H1 (cell line): ENCODE results near the gene VHLL. TPM values are rescaled to one million over a fixed set of nuclear protein-coding genes. Genes with fewer than 3 reads are reported as not detected.

ENCODE experiments used
- CTCF ChIA-PET: fragments of 300-600 bp; sonication (Branson Sonifier 250); formaldehyde crosslinking; loops from one replicate; lab custom pipeline; 2021; ENCODE audit not compliant: partially characterized antibody; lab: Charles Lee
- POLR2A ChIA-PET: fragments of 300-600 bp; sonication (Branson Sonifier 250); formaldehyde crosslinking; loops from one replicate; lab custom pipeline; 2021; ENCODE audit warnings: inconsistent platforms; ENCODE audit not compliant: partially characterized antibody; lab: Charles Lee
- DNase-seq, 2 experiments: peaks; one replicate each; pipeline versions ENCODE4 v3.0.0 to v3.0.0-alpha.2; 2010 to 2022; ENCODE audit warnings: low spot score in 2 of 2, low read depth in 1 of 2, mixed read lengths in 1 of 2
- FAIRE-seq: peaks from 2 replicates; lab custom pipeline; 2011; peaks lifted over from hg19 to GRCh38; lab: Jason Lieb, UNC
- H2AFZ ChIP-seq: 2 replicates; pipeline ENCODE4 v1.8.1; 2012; ENCODE audit warnings: low read length, inconsistent platforms
- H2AK5ac ChIP-seq: 2 replicates; pipeline ENCODE4 v1.6.1; 2013; ENCODE audit warnings: low read depth, low read length
- H2BK120ac ChIP-seq: replicated peaks from 2 replicates; pipeline ENCODE3; 2013; ENCODE audit warnings: low read depth, low read length, inconsistent platforms
- H2BK12ac ChIP-seq: 2 replicates; pipeline ENCODE4 v1.6.1; 2013; ENCODE audit warnings: low read depth, low read length
- H2BK15ac ChIP-seq: 2 replicates; pipeline ENCODE4 v1.6.1; 2013; ENCODE audit warnings: low read length
- H2BK20ac ChIP-seq: 2 replicates; pipeline ENCODE4 v1.6.1; 2013; ENCODE audit warnings: low read length
- H2BK5ac ChIP-seq: 2 replicates; pipeline ENCODE4 v1.6.1; 2013; ENCODE audit warnings: low read depth, low read length
- H3K14ac ChIP-seq: 2 replicates; pipeline ENCODE4 v1.6.1; 2013; ENCODE audit warnings: inconsistent platforms; ENCODE audit not compliant: insufficient read length
- H3K18ac ChIP-seq: 2 replicates; pipeline ENCODE4 v1.6.1; 2013; ENCODE audit warnings: low read length; ENCODE audit errors: extremely low read depth
- H3K23ac ChIP-seq: 2 replicates; pipeline ENCODE4 v1.6.1; 2013; ENCODE audit warnings: inconsistent platforms; ENCODE audit not compliant: insufficient read length
- H3K23me2 ChIP-seq: 2 replicates; pipeline ENCODE4 v1.6.1; 2013; ENCODE audit warnings: low read depth, low read length
- H3K27ac ChIP-seq: 2 replicates; pipeline ENCODE4 v1.6.1; 2011; ENCODE audit warnings: low read depth, low read length, inconsistent platforms
- H3K27me3 ChIP-seq, 4 experiments: replicated peaks in 1 of 4; 1 replicate in 1 of 4; 2 replicates in 3 of 4; pipeline versions ENCODE4 v1.6.1 to v1.8.1; 2011 to 2013; ENCODE audit warnings: low read length in 3 of 4, mild to moderate bottlenecking in 3 of 4, inconsistent platforms in 2 of 4, mixed read lengths in 2 of 4, moderate library complexity in 1 of 4; ENCODE audit not compliant: control insufficient read depth in 3 of 4, insufficient read depth in 3 of 4; ENCODE audit errors: extremely low read depth in 1 of 4
- H3K36me3 ChIP-seq, 4 experiments: 2 replicates each; pipeline versions ENCODE4 v1.6.1 to v1.8.1; 2011 to 2013; ENCODE audit warnings: mild to moderate bottlenecking in 4 of 4, low read length in 3 of 4, moderate library complexity in 2 of 4, control low read depth in 1 of 4, inconsistent platforms in 1 of 4; ENCODE audit not compliant: insufficient read depth in 4 of 4, control insufficient read depth in 2 of 4
- H3K4ac ChIP-seq: replicated peaks from 2 replicates; pipeline ENCODE3; 2013; ENCODE audit warnings: low read length, low read depth, mixed read lengths, inconsistent platforms; ENCODE audit not compliant: insufficient read length
- H3K4me1 ChIP-seq, 4 experiments: replicated peaks in 1 of 4; 1 replicate in 1 of 4; 2 replicates in 3 of 4; pipeline versions ENCODE4 v1.6.1 to v1.8.1; 2011 to 2013; ENCODE audit warnings: low read length in 3 of 4, inconsistent platforms in 2 of 4, mixed read lengths in 1 of 4; ENCODE audit not compliant: insufficient read depth in 4 of 4, control insufficient read depth in 3 of 4
- H3K4me2 ChIP-seq, 2 experiments: 2 replicates each; pipeline versions ENCODE4 v1.6.1 to v1.8.1; 2011 to 2013; ENCODE audit warnings: low read depth in 2 of 2, low read length in 2 of 2, control low read depth in 1 of 2, inconsistent platforms in 1 of 2, mild to moderate bottlenecking in 1 of 2; ENCODE audit not compliant: insufficient read depth in 1 of 2
- H3K4me3 ChIP-seq, 4 experiments: fragments of 200-600, 300-600 bp in 1 of 4; sonication (generic), shearing (Covaris generic), sonication (Bioruptor Twin) in 1 of 4; 2 replicates each; pipeline versions ENCODE4 v1.5.1 to v1.8.1; 2011 to 2016; ENCODE audit warnings: low read length in 4 of 4, low read depth in 3 of 4, control low read depth in 2 of 4, inconsistent platforms in 2 of 4, mild to moderate bottlenecking in 2 of 4, mixed read lengths in 1 of 4, moderate library complexity in 1 of 4; ENCODE audit not compliant: insufficient read depth in 2 of 4; ENCODE audit errors: extremely low read depth in 1 of 4
- H3K56ac ChIP-seq: replicated peaks from 2 replicates; pipeline ENCODE3; 2013; ENCODE audit warnings: low read depth, mild to moderate bottlenecking, mixed read lengths, low read length, inconsistent platforms; ENCODE audit not compliant: insufficient read length
- H3K79me1 ChIP-seq: 2 replicates; pipeline ENCODE4 v1.6.1; 2013; ENCODE audit warnings: low read depth, low read length, control low read depth
- H3K79me2 ChIP-seq, 2 experiments: 2 replicates each; pipeline versions ENCODE4 v1.6.1 to v1.8.1; 2012 to 2013; ENCODE audit warnings: low read length in 2 of 2, mild to moderate bottlenecking in 2 of 2, inconsistent platforms in 1 of 2; ENCODE audit not compliant: insufficient read depth in 2 of 2, control insufficient read depth in 1 of 2
- H3K9ac ChIP-seq, 4 experiments: replicated peaks in 1 of 4; 1 replicate in 1 of 4; 2 replicates in 3 of 4; pipeline versions ENCODE4 v1.6.1 to v1.8.1; 2011 to 2013; ENCODE audit warnings: low read depth in 3 of 4, low read length in 3 of 4, control low read depth in 2 of 4, mild to moderate bottlenecking in 2 of 4, moderate library complexity in 2 of 4, inconsistent platforms in 1 of 4; ENCODE audit errors: extremely low read depth in 1 of 4
- H3K9me3 ChIP-seq, 2 experiments: 2 replicates each; pipeline versions ENCODE4 v1.6.1 to v1.8.1; 2012 to 2013; ENCODE audit warnings: mild to moderate bottlenecking in 2 of 2, moderate library complexity in 2 of 2, control low read depth in 1 of 2, inconsistent platforms in 1 of 2, low read depth in 1 of 2, low read length in 1 of 2, mixed read lengths in 1 of 2; ENCODE audit not compliant: insufficient read depth in 2 of 2
- H4K20me1 ChIP-seq, 2 experiments: replicated peaks in 1 of 2; 2 replicates each; pipeline versions ENCODE3 to v1.8.1; 2011 to 2013; ENCODE audit warnings: inconsistent platforms in 2 of 2, low read length in 2 of 2, mild to moderate bottlenecking in 1 of 2; ENCODE audit not compliant: insufficient read depth in 2 of 2, control insufficient read depth in 1 of 2
- H4K5ac ChIP-seq: 2 replicates; pipeline ENCODE4 v1.6.1; 2013; ENCODE audit warnings: low read length, low read depth, mixed read lengths, inconsistent platforms; ENCODE audit not compliant: insufficient read length
- H4K8ac ChIP-seq: 2 replicates; pipeline ENCODE4 v1.8.0; 2013; ENCODE audit warnings: mild to moderate bottlenecking, moderate library complexity, low read length, inconsistent platforms; ENCODE audit not compliant: insufficient read depth; ENCODE audit errors: extremely low read depth
- H4K91ac ChIP-seq: replicated peaks from 2 replicates; pipeline ENCODE3; 2013; ENCODE audit warnings: low read length, mixed read lengths, inconsistent platforms; ENCODE audit not compliant: insufficient read length
- ASH2L ChIP-seq: fragments of 200-600, 300-600 bp; sonication (generic); IDR thresholded peaks from one replicate; pipeline ENCODE4 v1.7.1; 2017; ENCODE audit warnings: low read length
- CHD1 ChIP-seq: IDR thresholded peaks from 2 replicates; pipeline ENCODE4 v1.6.1; 2012; ENCODE audit warnings: low read depth, low read length, improper control_type of control experiment
- CHD2 ChIP-seq: IDR thresholded peaks from 2 replicates; pipeline ENCODE4 v1.6.1; 2012; ENCODE audit warnings: low read length, improper control_type of control experiment
- CREB1 ChIP-seq: IDR thresholded peaks from 2 replicates; pipeline ENCODE4 v1.6.1; 2012; ENCODE audit warnings: inconsistent platforms
- CTCF ChIP-seq, 3 experiments: IDR thresholded peaks; 1 replicate in 2 of 3; 2 replicates in 1 of 3; pipeline versions ENCODE4 v1.5.1 to v1.6.1; 2011; ENCODE audit warnings: low read length in 3 of 3, mild to moderate bottlenecking in 3 of 3, inconsistent platforms in 2 of 3, low read depth in 1 of 3, moderate library complexity in 1 of 3; ENCODE audit not compliant: insufficient read depth in 1 of 3; ENCODE audit errors: control extremely low read depth in 1 of 3
- JUN ChIP-seq: IDR thresholded peaks from 2 replicates; pipeline ENCODE4 v1.6.1; 2011; ENCODE audit warnings: low read depth, mild to moderate bottlenecking, improper control_type of control experiment, low read length
- KDM1A ChIP-seq: fragments of 200-600, 300-600 bp; sonication (generic); IDR thresholded peaks from 2 replicates; pipeline ENCODE4 v1.7.1; 2016; ENCODE audit warnings: mild to moderate bottlenecking, low read length, borderline replicate concordance
- MAFK ChIP-seq: IDR thresholded peaks from 2 replicates; pipeline ENCODE4 v1.6.1; 2012; ENCODE audit warnings: low read depth, mild to moderate bottlenecking, improper control_type of control experiment, low read length
- PHF8 ChIP-seq: fragments of 200-600 bp; sonication (generic); conservative IDR thresholded peaks from 2 replicates; pipeline ENCODE4 v1.7.1; 2012; ENCODE audit warnings: low read depth, mild to moderate bottlenecking, inconsistent platforms, low read length, moderate library complexity
- SIX5 ChIP-seq: IDR thresholded peaks from 2 replicates; pipeline ENCODE4 v1.6.1; 2011; ENCODE audit warnings: mild to moderate bottlenecking, low read depth, low read length
- SP1 ChIP-seq: IDR thresholded peaks from 2 replicates; pipeline ENCODE4 v1.6.1; 2011; ENCODE audit warnings: low read depth, low read length
- TAF7 ChIP-seq: optimal IDR thresholded peaks from 2 replicates; pipeline ENCODE3; 2011; ENCODE audit warnings: low read depth, mild to moderate bottlenecking, inconsistent platforms, low read length, moderate library complexity, borderline replicate concordance
- WGBS, 2 experiments: shearing (Covaris generic) in 1 of 2; methylation state at CpG; one replicate each; pipeline versions ENCODE4 v1.1.6 to v1.1.7; 2013 to 2015; ENCODE audit warnings: low lambda C conversion rate in 2 of 2, mixed read lengths in 2 of 2, inconsistent platforms in 1 of 2, low coverage in 1 of 2, missing lambda C conversion rate in 1 of 2; ENCODE audit not compliant: insufficient replicate concordance in 2 of 2, insufficient coverage in 1 of 2, insufficient read length in 1 of 2; ENCODE audit errors: extremely low coverage in 1 of 2, missing lambda C conversion rate in 1 of 2; 5-methylcytosine and 5-hydroxymethylcytosine counted together
- polyA plus RNA-seq, 7 experiments: library from polyadenylated mRNA; depleted of rRNA in 3 of 7; stranded (reverse) in 5 of 7; unstranded in 2 of 7; fragments of >200 nt in 5 of 7; fragments of 200-250 nt in 2 of 7; gene quantifications; 1 replicate in 5 of 7; 2 replicates in 1 of 7; 4 replicates in 1 of 7; pipeline versions ENCODE4 v1.2.1 to v1.2.3, GENCODE V29; 2011 to 2013; ENCODE audit warnings: missing spikeins in 2 of 7, mixed read lengths in 2 of 7
- total RNA-seq: library from RNA; stranded (reverse); fragmentation: NEBNext Ultra II Directional; extraction: Animal tissue kit (Norgen Biotek cat#: 25700); gene quantifications from 2 replicates; pipeline ENCODE4 v1.2.1, GENCODE V29; 2021

The VHLL gene
- total and polyA plus RNA-seq, 2 of the 8 experiments (the other 6 are each of a cell fraction or from before 2014, with no cell fraction given): not detected

GRCh38 chr1:156258859-156259258 is 40.2 kb downstream of the VHLL start:
- no peak overlapping the region for H3K9ac ChIP-seq
- H2BK15ac ChIP-seq: no peak overlapping the region
- DNase-seq: no peak
- no peak overlapping the region for H2AFZ ChIP-seq
- H4K91ac ChIP-seq: no peak overlapping the region
- no peak overlapping the region for H2AK5ac ChIP-seq
- peaks cover 0 to 3% of the 10 kb centered on the region in 2 experiments for H4K20me1 ChIP-seq
- H2BK12ac ChIP-seq: no peak overlapping the region
- H3K18ac ChIP-seq: no peak overlapping the region
- no peaks in the 10 kb centered on the region for H3K79me2 ChIP-seq
- H2BK120ac ChIP-seq: no peak overlapping the region
- H3K9me3 ChIP-seq: no peaks in the 10 kb centered on the region
- H4K8ac ChIP-seq: no peak overlapping the region
- H3K14ac ChIP-seq: no peak overlapping the region
- no peaks in the 10 kb centered on the region for H3K27me3 ChIP-seq
- H3K4me1 ChIP-seq: no peaks in the 10 kb centered on the region
- H3K4me2 ChIP-seq: no peak overlapping the region
- no peak overlapping the region for H3K27ac ChIP-seq
- no peak overlapping the region for H2BK5ac ChIP-seq
- no peak for FAIRE-seq
- no peak overlapping the region for H3K56ac ChIP-seq
- H4K5ac ChIP-seq: no peak overlapping the region
- CTCF ChIA-PET: interaction anchor here (1.5 to 47.2 kb wide), 6 partner anchors 11 to 118 kb away, joined by 3 to 1265 read pairs (median 10); partner anchors contain the start of genes PAQR6 and SEMA4A
- no peak overlapping the region for H3K4me3 ChIP-seq
- no peak overlapping the region for H3K23ac ChIP-seq
- 94% methylated on average over 8 of the region's 8 CpGs; no CpG with 5 or more reads in 1 of the 2 experiments for WGBS, 2 experiments
- H3K23me2 ChIP-seq: no peaks in the 10 kb centered on the region
- H3K4ac ChIP-seq: no peak overlapping the region
- no peaks in the 10 kb centered on the region; the same call in 1 of the 2 replicates for H3K79me1 ChIP-seq
- no peak overlapping the region for H2BK20ac ChIP-seq
- peaks cover 53 to 82% (median 71%) of the 10 kb centered on the region in 4 experiments for H3K36me3 ChIP-seq
- POLR2A ChIA-PET: interaction anchor here (1.1 to 5.3 kb wide), 7 partner anchors 6 to 24 kb away, joined by 3 to 30 read pairs (median 10); partner anchors contain the start of gene SMG5
- TF ChIP-seq SP1: no peak
- TF ChIP-seq CHD1: no peak
- TF ChIP-seq CHD2: no peak
- TF ChIP-seq MAFK: no peak
- TF ChIP-seq KDM1A: no peak
- no peak for TF ChIP-seq ASH2L
- TF ChIP-seq SIX5: no peak
- TF ChIP-seq TAF7: no peak
- no peak for TF ChIP-seq CREB1
- TF ChIP-seq PHF8: no peak
- TF ChIP-seq JUN: no peak
- TF ChIP-seq CTCF (IDR thresholded peaks at IDR 0.05; ENCODE audit: control extremely low read depth in 1 of 3, insufficient read depth in 1 of 3, low read depth in 1 of 3, low read length in 3 of 3): no peak
